ENCODE results near the gene CAP2.
"Not testable (repeated sequence)": the region's sequence is repeated elsewhere in the genome, so short reads cannot be mapped to it uniquely, and the experiment has no call there.

DNA sequence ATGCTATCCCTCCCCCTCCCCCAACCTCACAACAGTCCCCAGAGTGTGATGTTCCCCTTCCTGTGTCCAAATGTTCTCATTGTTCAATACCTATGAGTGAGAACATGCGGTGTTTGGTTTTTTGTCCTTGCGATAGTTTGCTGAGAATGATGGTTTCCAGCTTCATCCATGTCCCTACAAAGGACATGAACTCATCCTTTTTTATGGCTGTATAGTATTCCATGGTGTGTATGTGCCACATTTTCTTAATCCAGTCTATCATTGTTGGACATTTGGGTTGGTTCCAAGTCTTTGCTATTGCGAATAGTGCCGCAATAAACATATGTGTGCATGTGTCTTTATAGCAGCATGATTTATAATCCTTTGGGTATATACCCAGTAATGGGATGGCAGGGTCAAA is 152.3 kb downstream of the CAP2 start:
- TF ChIP-seq, protein P1, sequence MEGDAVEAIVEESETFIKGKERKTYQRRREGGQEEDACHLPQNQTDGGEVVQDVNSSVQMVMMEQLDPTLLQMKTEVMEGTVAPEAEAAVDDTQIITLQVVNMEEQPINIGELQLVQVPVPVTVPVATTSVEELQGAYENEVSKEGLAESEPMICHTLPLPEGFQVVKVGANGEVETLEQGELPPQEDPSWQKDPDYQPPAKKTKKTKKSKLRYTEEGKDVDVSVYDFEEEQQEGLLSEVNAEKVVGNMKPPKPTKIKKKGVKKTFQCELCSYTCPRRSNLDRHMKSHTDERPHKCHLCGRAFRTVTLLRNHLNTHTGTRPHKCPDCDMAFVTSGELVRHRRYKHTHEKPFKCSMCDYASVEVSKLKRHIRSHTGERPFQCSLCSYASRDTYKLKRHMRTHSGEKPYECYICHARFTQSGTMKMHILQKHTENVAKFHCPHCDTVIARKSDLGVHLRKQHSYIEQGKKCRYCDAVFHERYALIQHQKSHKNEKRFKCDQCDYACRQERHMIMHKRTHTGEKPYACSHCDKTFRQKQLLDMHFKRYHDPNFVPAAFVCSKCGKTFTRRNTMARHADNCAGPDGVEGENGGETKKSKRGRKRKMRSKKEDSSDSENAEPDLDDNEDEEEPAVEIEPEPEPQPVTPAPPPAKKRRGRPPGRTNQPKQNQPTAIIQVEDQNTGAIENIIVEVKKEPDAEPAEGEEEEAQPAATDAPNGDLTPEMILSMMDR (IDR thresholded peaks at IDR 0.05), result not testable (repeated sequence)
- not testable (repeated sequence) for TF ChIP-seq POLR2A (IDR thresholded peaks at IDR 0.05)
